ENCODE data around the gene KRTAP10-10. TPM values are rescaled to one million over a fixed set of nuclear protein-coding genes. Genes with fewer than 3 reads are reported as not detected.

KRTAP10-10 gene
- total RNA-seq, 1 donor from 2014 or later: not detected

DNA sequence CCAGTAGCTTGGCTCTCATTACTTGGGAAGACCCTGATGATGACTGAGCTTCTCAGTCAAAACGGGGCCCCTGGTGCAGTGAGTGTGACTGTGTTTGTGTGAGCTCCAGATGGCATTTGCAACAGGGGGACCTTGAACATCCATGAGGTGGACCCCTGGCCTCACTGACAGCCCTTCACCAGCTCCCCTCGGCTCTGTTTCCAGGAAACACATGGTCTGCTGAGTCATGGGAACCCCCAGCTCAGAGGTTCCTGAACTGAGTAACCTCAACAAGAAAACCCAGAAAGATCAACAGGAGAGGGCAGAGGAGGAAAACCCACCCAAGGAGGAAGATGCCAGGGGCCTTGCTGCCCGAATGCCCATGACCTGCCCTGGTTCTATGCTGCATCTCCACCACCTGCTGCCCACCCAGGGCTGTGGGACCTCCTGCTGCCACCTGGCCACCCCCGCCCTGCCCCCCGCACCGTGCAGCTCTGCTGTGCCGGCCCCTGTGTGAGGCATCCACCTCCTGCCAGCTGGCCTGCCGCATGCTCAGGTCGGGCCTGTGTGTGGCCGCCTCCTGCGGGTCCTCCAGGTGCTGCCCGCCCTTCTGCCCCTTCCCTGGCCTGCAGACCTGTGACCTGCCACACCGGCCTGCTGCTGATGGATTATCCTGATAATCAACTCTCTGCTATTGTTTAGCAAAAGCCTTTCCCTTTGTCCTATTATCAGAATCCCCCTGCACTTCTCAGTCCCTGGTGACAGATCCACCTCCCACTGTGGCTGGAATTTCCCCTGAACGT, 49.0 kb downstream of the KRTAP10-10 start:
- Mint-ChIP-seq H3K9me3 (ENCODE audit: unreplicated experiment) (peaks cover 6% of the 10 kb centered on the region), H3K4me3 (ENCODE audit: unreplicated experiment) (no peak overlapping the region), H3K4me1 (ENCODE audit: low read depth, unreplicated experiment) (peaks cover 5% of the 10 kb centered on the region), H3K36me3 (ENCODE audit: low read depth, unreplicated experiment) (peaks cover 8% of the 10 kb centered on the region), H3K27ac (ENCODE audit: unreplicated experiment) (no peak overlapping the region), H3K27me3 (ENCODE audit: low read depth, unreplicated experiment) (peaks cover 69% of the 10 kb centered on the region)
- H3K36me3 ChIP-seq (ENCODE audit: insufficient read depth, low read length): no peaks in the 10 kb centered on the region
- H3K9me3 ChIP-seq (ENCODE audit: insufficient read depth, low read depth, low read length): no peaks in the 10 kb centered on the region
- FAIRE-seq: no peak
- no peak for DNase-seq (ENCODE audit: low read depth)
- H3K4me3 ChIP-seq (ENCODE audit: insufficient read depth, low read depth, low read length): no peak overlapping the region
- no peak overlapping the region for H3K9ac ChIP-seq (ENCODE audit: low read length)
- H3K4me1 ChIP-seq (ENCODE audit: insufficient read depth, low read length): no peaks in the 10 kb centered on the region
- H3K27me3 ChIP-seq (ENCODE audit: insufficient read depth, low read length): peaks cover 12% of the 10 kb centered on the region
- H2AFZ ChIP-seq (ENCODE audit: low read depth, low read length): no peak overlapping the region
- H3K4me2 ChIP-seq (ENCODE audit: low read length): no peak overlapping the region
- no peaks in the 10 kb centered on the region for H4K20me1 ChIP-seq (ENCODE audit: insufficient read depth, low read length)
- TF ChIP-seq CTCF (IDR thresholded peaks at IDR 0.05; ENCODE audit: insufficient read depth, low read depth, low read length) (no peak), EZH2 (IDR thresholded peaks at IDR 0.05; ENCODE audit: insufficient read depth, low read length) (no peak)
- H3K27ac ChIP-seq (ENCODE audit: low read depth, low read length): no peak overlapping the region
- no peaks in the 10 kb centered on the region for H3K79me2 ChIP-seq (ENCODE audit: insufficient read depth, low read length)

DNA sequence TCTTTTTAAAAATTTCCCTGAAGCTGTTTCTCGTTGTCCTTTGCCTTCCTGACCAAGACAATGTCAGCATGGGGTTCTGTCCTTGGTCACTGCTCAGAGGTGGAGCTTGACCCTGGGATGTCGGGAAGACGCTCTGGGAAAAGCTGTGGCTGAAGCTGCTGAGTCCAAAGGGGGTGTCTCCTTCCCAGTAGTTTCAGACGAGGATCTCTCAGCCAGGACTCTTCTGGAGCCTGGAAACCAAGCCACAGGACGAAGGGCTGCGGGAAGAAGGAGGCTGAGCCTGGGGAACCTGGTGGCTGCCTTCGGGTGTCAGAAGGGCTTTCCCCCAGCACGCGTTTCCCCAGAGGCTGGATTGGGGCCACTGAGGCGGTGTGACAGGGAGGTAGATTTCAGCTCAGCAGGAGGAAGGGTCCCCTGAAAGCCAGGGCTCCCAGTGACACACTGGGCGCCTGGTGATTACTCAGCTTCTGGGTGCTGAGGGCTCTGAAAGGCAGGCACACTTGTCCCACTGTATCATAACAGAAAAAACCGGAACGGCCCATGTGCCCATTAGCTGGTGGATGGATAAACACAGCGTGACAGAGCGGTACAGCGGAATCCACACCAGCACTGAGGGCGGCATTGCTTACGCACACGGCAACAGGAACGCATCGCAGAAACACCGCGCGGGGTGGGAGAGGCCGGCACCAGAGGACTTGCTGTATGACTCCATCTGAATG, 49.8 kb downstream of the KRTAP10-10 start:
- Histone ChIP-seq H3K9me3 (ENCODE audit: insufficient read depth, low read depth, low read length) (no peaks in the 10 kb centered on the region), H3K79me2 (ENCODE audit: insufficient read depth, low read length) (no peaks in the 10 kb centered on the region), H3K27ac (ENCODE audit: low read depth, low read length) (no peak overlapping the region), H3K27me3 (ENCODE audit: insufficient read depth, low read length) (peaks cover 12% of the 10 kb centered on the region), H3K4me2 (ENCODE audit: low read length) (no peak overlapping the region), H4K20me1 (ENCODE audit: insufficient read depth, low read length) (no peaks in the 10 kb centered on the region), H3K4me3 (ENCODE audit: insufficient read depth, low read depth, low read length) (no peak overlapping the region), H3K36me3 (ENCODE audit: insufficient read depth, low read length) (no peaks in the 10 kb centered on the region), H3K9ac (ENCODE audit: low read length) (no peak overlapping the region), H3K4me1 (ENCODE audit: insufficient read depth, low read length) (no peaks in the 10 kb centered on the region), H2AFZ (ENCODE audit: low read depth, low read length) (no peak overlapping the region)
- no peak for FAIRE-seq
- Mint-ChIP-seq H3K4me3 (ENCODE audit: unreplicated experiment) (no peak overlapping the region), H3K27ac (ENCODE audit: unreplicated experiment) (no peak overlapping the region), H3K36me3 (ENCODE audit: low read depth, unreplicated experiment) (peaks cover 8% of the 10 kb centered on the region), H3K9me3 (ENCODE audit: unreplicated experiment) (peaks cover 6% of the 10 kb centered on the region), H3K4me1 (ENCODE audit: low read depth, unreplicated experiment) (peaks cover 5% of the 10 kb centered on the region), H3K27me3 (ENCODE audit: low read depth, unreplicated experiment) (peaks cover 70% of the 10 kb centered on the region)
- no peak for TF ChIP-seq EZH2 (IDR thresholded peaks at IDR 0.05; ENCODE audit: insufficient read depth, low read length)
- no peak for TF ChIP-seq CTCF (IDR thresholded peaks at IDR 0.05; ENCODE audit: insufficient read depth, low read depth, low read length)
- no peak for DNase-seq (ENCODE audit: low read depth)

Data from astrocyte (in vitro differentiated cells and primary cell).